HCT116 (cell line): ENCODE results near the gene RAPGEF2. TPM values are rescaled to one million over a fixed set of nuclear protein-coding genes. Genes with fewer than 3 reads are reported as not detected.

Experiments
- ATAC-seq: fragments of 200-7000 bp; cut with Tn5 transposase; 2 replicates; pipeline ENCODE4 v1.9.1; 2020; ENCODE audit warnings: mild to moderate bottlenecking, moderate library complexity
- BruUV-seq: library from RNA; stranded (reverse); fragments of 400-500 nt; replicated peaks from 2 replicates; lab custom pipeline; 2021; lab: Mats Ljungman, UMichigan
- CTCF ChIA-PET: fragments of 300-600 bp; sonication (Branson Sonifier 250); formaldehyde crosslinking; loops from one replicate; lab custom pipeline; 2021; ENCODE audit warnings: antibody characterized with exemption; lab: Charles Lee
- POLR2A ChIA-PET: fragments of 300-600, 350-600 bp; sonication (Branson Sonifier 250); formaldehyde crosslinking; loops from one replicate; lab custom pipeline; 2021; ENCODE audit warnings: antibody characterized with exemption; lab: Charles Lee
- RAD21 ChIA-PET, 2 experiments: fragments of 300-600 bp; sonication (Branson Sonifier 250); formaldehyde crosslinking; loops; one replicate each; lab custom pipeline; 2023; ENCODE audit warnings: low total read pairs in 2 of 2; ENCODE audit not compliant: uncharacterized antibody in 2 of 2, unreplicated experiment in 2 of 2, low non-redundant PET in 1 of 2; lab: Charles Lee
- DNase-seq: peaks from one replicate; pipeline ENCODE4 v3.0.0-alpha.2; 2010; ENCODE audit warnings: low read depth, low spot score
- H2AFZ ChIP-seq: fragments of 200-600 bp; shearing (Covaris generic), sonication (generic); 2 replicates; pipeline ENCODE4 v1.6.1; 2017; ENCODE audit warnings: low read depth, mixed run types, mixed read lengths, antibody characterized with exemption, low read length; ENCODE audit not compliant: poor library complexity, severe bottlenecking
- H3K27ac ChIP-seq: 2 replicates; pipeline ENCODE4 v1.5.1; 2012; ENCODE audit warnings: low read depth, low read length
- H3K27me3 ChIP-seq: fragments of 200-600 bp; sonication (generic); 2 replicates; pipeline ENCODE4 v1.6.1; 2016; ENCODE audit warnings: mixed run types, low read length, mixed read lengths; ENCODE audit not compliant: insufficient read depth
- H3K36me3 ChIP-seq, 2 experiments: fragments of 200-500 bp in 1 of 2; fragments of 200-600 bp in 1 of 2; sonication (Bioruptor generic) in 1 of 2; sonication (generic) in 1 of 2; 2 replicates each; pipeline versions ENCODE4 v1.5.1 to v1.6.1; 2014 to 2016; ENCODE audit warnings: low read length in 2 of 2, inconsistent platforms in 1 of 2, mixed read lengths in 1 of 2, mixed run types in 1 of 2; ENCODE audit not compliant: insufficient read depth in 2 of 2, control insufficient read depth in 1 of 2
- H3K4me1 ChIP-seq, 2 experiments: fragments of 200-600 bp in 1 of 2; sonication (generic) in 1 of 2; 2 replicates each; pipeline versions ENCODE4 v1.5.1 to v1.6.1; 2012 to 2017; ENCODE audit warnings: low read length in 2 of 2, inconsistent platforms in 1 of 2, mild to moderate bottlenecking in 1 of 2, mixed read lengths in 1 of 2, mixed run types in 1 of 2, moderate library complexity in 1 of 2; ENCODE audit not compliant: insufficient read depth in 2 of 2, control insufficient read depth in 1 of 2
- H3K4me2 ChIP-seq: fragments of 200-600 bp; sonication (generic); 2 replicates; pipeline ENCODE4 v1.6.1; 2017; ENCODE audit warnings: mixed run types, low read length, mixed read lengths
- H3K4me3 ChIP-seq, 2 experiments: fragments of 200-600 bp in 1 of 2; sonication (generic) in 1 of 2; replicated peaks in 1 of 2; 2 replicates each; pipeline ENCODE4 v1.5.1; 2011 to 2016; ENCODE audit warnings: low read length in 2 of 2, control low read depth in 1 of 2, low read depth in 1 of 2, mild to moderate bottlenecking in 1 of 2, mixed read lengths in 1 of 2, mixed run types in 1 of 2
- H3K79me2 ChIP-seq: fragments of 200-600 bp; sonication (generic); 2 replicates; pipeline ENCODE4 v1.6.1; 2017; ENCODE audit warnings: mild to moderate bottlenecking, mixed run types, low read length, moderate library complexity, mixed read lengths; ENCODE audit not compliant: insufficient read depth
- H3K9ac ChIP-seq: fragments of 200-600 bp; sonication (generic); 2 replicates; pipeline ENCODE4 v1.6.1; 2016; ENCODE audit warnings: low read length, mixed read lengths
- H3K9me2 ChIP-seq: fragments of 200-600 bp; sonication (generic), shearing (Covaris generic); 2 replicates; pipeline ENCODE4 v1.6.1; 2017; ENCODE audit warnings: mixed run types, mild to moderate bottlenecking, moderate library complexity; ENCODE audit not compliant: insufficient read depth
- H3K9me3 ChIP-seq, 2 experiments: fragments of 200-500 bp in 1 of 2; fragments of 200-600 bp in 1 of 2; sonication (Bioruptor generic) in 1 of 2; sonication (generic) in 1 of 2; 2 replicates each; pipeline ENCODE4 v1.6.1; 2014 to 2017; ENCODE audit warnings: low read length in 2 of 2, mixed read lengths in 2 of 2, inconsistent platforms in 1 of 2, low read depth in 1 of 2, mild to moderate bottlenecking in 1 of 2, mixed run types in 1 of 2, moderate library complexity in 1 of 2; ENCODE audit not compliant: control insufficient read depth in 1 of 2, insufficient read depth in 1 of 2
- H4K20me1 ChIP-seq: fragments of 200-600 bp; sonication (generic), shearing (Covaris generic); 2 replicates; pipeline ENCODE4 v1.6.1; 2017; ENCODE audit warnings: mixed run types, mild to moderate bottlenecking, moderate library complexity; ENCODE audit not compliant: insufficient read depth
- ATF3 ChIP-seq: IDR thresholded peaks from 2 replicates; pipeline ENCODE4 v1.6.1; 2012
- CBX3 ChIP-seq: IDR thresholded peaks from 2 replicates; pipeline ENCODE4 v1.6.1; 2012; ENCODE audit warnings: low read depth
- CTCF ChIP-seq, 3 experiments: fragments of 200-600 bp in 1 of 3; sonication (generic) in 1 of 3; IDR thresholded peaks in 2 of 3; conservative IDR thresholded peaks in 1 of 3; 2 replicates each; pipeline ENCODE4 v1.5.1; 2012 to 2017; ENCODE audit warnings: low read depth in 2 of 3, low read length in 2 of 3, antibody characterized with exemption in 1 of 3, borderline replicate concordance in 1 of 3, control low read depth in 1 of 3, mild to moderate bottlenecking in 1 of 3, mixed read lengths in 1 of 3, mixed run types in 1 of 3, moderate library complexity in 1 of 3; ENCODE audit not compliant: insufficient read depth in 1 of 3
- JUND ChIP-seq: IDR thresholded peaks from 2 replicates; pipeline ENCODE4 v1.6.1; 2012
- MAX ChIP-seq: IDR thresholded peaks from 2 replicates; pipeline ENCODE4 v1.6.1; 2012
- POLR2A ChIP-seq: IDR thresholded peaks from 2 replicates; pipeline ENCODE4 v1.7.0; 2011; ENCODE audit warnings: borderline replicate concordance; ENCODE audit not compliant: insufficient read depth, insufficient read length; ENCODE audit errors: extremely low read depth
- RAD21 ChIP-seq: IDR thresholded peaks from 2 replicates; pipeline ENCODE4 v1.6.1; 2012; ENCODE audit warnings: low read depth, mild to moderate bottlenecking
- REST ChIP-seq: IDR thresholded peaks from 2 replicates; pipeline ENCODE4 v1.6.1; 2012; ENCODE audit warnings: low read depth
- SIN3A ChIP-seq: IDR thresholded peaks from 2 replicates; pipeline ENCODE4 v1.6.1; 2012; ENCODE audit warnings: low read depth
- SP1 ChIP-seq: IDR thresholded peaks from 2 replicates; pipeline ENCODE4 v1.6.1; 2012; ENCODE audit warnings: low read depth
- SRF ChIP-seq: IDR thresholded peaks from 2 replicates; pipeline ENCODE4 v1.6.1; 2012; ENCODE audit warnings: low read depth
- ZBTB33 ChIP-seq: IDR thresholded peaks from 2 replicates; pipeline ENCODE4 v1.6.1; 2011; ENCODE audit warnings: mild to moderate bottlenecking, low read length, moderate library complexity; ENCODE audit not compliant: insufficient replicate concordance; ENCODE audit errors: extremely low read depth
- intact Hi-C: fragments of 100-400 bp; cut with micrococcal nuclease; formaldehyde crosslinking; loops from 2 replicates; pipeline ENCODE4 v1.10.0; 2022
- total RNA-seq: library from RNA; stranded (reverse); gene quantifications from one replicate; pipeline ENCODE4 v1.2.1, GENCODE V29; 2021; ENCODE audit not compliant: unreplicated experiment

RAPGEF2 gene
- total RNA-seq, 1 experiment from 2014 or later = 21.2 TPM

- no peak for DNase-seq
- no TSS peak for BruUV-seq
- ChIA-PET RAD21 (no interaction called here), POLR2A (no interaction called here), CTCF (no interaction called here)
- H3K27me3 ChIP-seq = no peaks in the 10 kb centered on the region
- no peaks in the 10 kb centered on the region for H3K79me2 ChIP-seq
- TF ChIP-seq RAD21 (no peak), ZBTB33 (no peak), POLR2A (no peak), SIN3A (no peak), CBX3 (no peak), JUND (no peak), SRF (no peak)
- no peaks in the 10 kb centered on the region for H3K9me3 ChIP-seq
- no peaks in the 10 kb centered on the region for H3K36me3 ChIP-seq
- H3K9me2 ChIP-seq = no peaks in the 10 kb centered on the region
- H3K4me2 ChIP-seq = no peak overlapping the region
- H3K4me1 ChIP-seq = peaks cover 0 to 25% of the 10 kb centered on the region in 2 experiments; a peak in 2 of 4 replicates
- H2AFZ ChIP-seq = no peak overlapping the region
- no peak for ATAC-seq
- H3K27ac ChIP-seq = no peak overlapping the region
- H3K4me3 ChIP-seq = no peak overlapping the region
- intact Hi-C loops = no loop called here
- H4K20me1 ChIP-seq = no peaks in the 10 kb centered on the region
- H3K9ac ChIP-seq = no peak overlapping the region
Measured at GRCh38 chr4:159097785-159098184, 5.1 kb upstream of the RAPGEF2 start.

- ChIA-PET CTCF (no interaction called here), POLR2A (no interaction called here), RAD21 (no interaction called here)
- Histone ChIP-seq H3K9me3 (no peaks in the 10 kb centered on the region), H3K36me3 (no peaks in the 10 kb centered on the region), H3K4me3 (no peak overlapping the region), H3K27ac (no peak overlapping the region), H4K20me1 (no peaks in the 10 kb centered on the region), H3K79me2 (no peaks in the 10 kb centered on the region), H2AFZ (no peak overlapping the region), H3K9me2 (no peaks in the 10 kb centered on the region), H3K4me2 (no peak overlapping the region), H3K9ac (no peak overlapping the region), H3K27me3 (no peaks in the 10 kb centered on the region), H3K4me1 (peaks cover 0 to 21% of the 10 kb centered on the region in 2 experiments; a peak in 2 of 4 replicates)
- DNase-seq (no peak), ATAC-seq (no peak)
- BruUV-seq = no TSS peak
- intact Hi-C loops = no loop called here
- TF ChIP-seq SP1 (no peak), CTCF (IDR thresholded peaks at IDR 0.05 in 2 of 3, conservative IDR thresholded peaks at IDR 0.05 in 1 of 3; ENCODE audit: borderline replicate concordance in 1 of 3, insufficient read depth in 1 of 3, low read depth in 2 of 3, low read length in 2 of 3) (no peak), MAX (no peak), RAD21 (no peak), ATF3 (no peak), CBX3 (no peak), REST (no peak)
Measured at GRCh38 chr4:159098482-159099127, 4.3 kb upstream of the RAPGEF2 start.
